Measurements from ENCODE around the gene SPON1.
"Not testable (repeated sequence)": the region's sequence is repeated elsewhere in the genome, so short reads cannot be mapped to it uniquely, and the experiment has no call there.

The SPON1 gene

GRCh38 chr11:14110629-14111028 lies 148.1 kb downstream of the SPON1 start:
- no peak for DNase-seq (ENCODE audit: low read depth, low spot score)
- H3K27ac ChIP-seq, result no peak overlapping the region

GRCh38 chr11:14111496-14111895 lies 149.0 kb downstream of the SPON1 start:
- no peak for DNase-seq (ENCODE audit: low read depth, low spot score)
- no peak overlapping the region for H3K27ac ChIP-seq

GRCh38 chr11:14112721-14113120 lies 150.2 kb downstream of the SPON1 start:
- DNase-seq (ENCODE audit: low read depth, low spot score), result no peak
- no peak overlapping the region for H3K27ac ChIP-seq

- no peak for DNase-seq (ENCODE audit: low read depth, low spot score)
- no peak overlapping the region for H3K27ac ChIP-seq
Observed at GRCh38 chr11:14114269-14114668, 151.7 kb downstream of the SPON1 start.

- no peak for DNase-seq (ENCODE audit: low read depth, low spot score)
- H3K27ac ChIP-seq, result no peak overlapping the region
Observed at GRCh38 chr11:14114786-14115185, 152.3 kb downstream of the SPON1 start.

- DNase-seq (ENCODE audit: low read depth, low spot score), result no peak
- no peak overlapping the region for H3K27ac ChIP-seq
Observed at GRCh38 chr11:14117632-14118031, 155.1 kb downstream of the SPON1 start.

GRCh38 chr11:14118072-14118471 lies 155.5 kb downstream of the SPON1 start:
- no peak overlapping the region for H3K27ac ChIP-seq
- no peak for DNase-seq (ENCODE audit: low read depth, low spot score)

- no peak overlapping the region for H3K27ac ChIP-seq
- DNase-seq (ENCODE audit: low read depth, low spot score), result no peak
Observed at GRCh38 chr11:14119357-14119756, 156.8 kb downstream of the SPON1 start.

- no peak for DNase-seq (ENCODE audit: low read depth, low spot score)
- peak overlapping the region; percentile 70 for H3K27ac ChIP-seq
Observed at GRCh38 chr11:14124350-14124749, 161.8 kb downstream of the SPON1 start.

- H3K27ac ChIP-seq, result peak overlapping the region; percentile 70
- DNase-seq (ENCODE audit: low read depth, low spot score), result no peak
Observed at GRCh38 chr11:14124886-14125285, 162.4 kb downstream of the SPON1 start.

GRCh38 chr11:14125529-14125928 lies 163.0 kb downstream of the SPON1 start:
- H3K27ac ChIP-seq, result peak overlapping the region; percentile 70
- peak; percentile 39 for DNase-seq (ENCODE audit: low read depth, low spot score)

- no peak for DNase-seq (ENCODE audit: low read depth, low spot score)
- no peak overlapping the region for H3K27ac ChIP-seq
Observed at GRCh38 chr11:14127679-14128078, 165.2 kb downstream of the SPON1 start.

GRCh38 chr11:14132312-14132711 lies 169.8 kb downstream of the SPON1 start:
- no peak overlapping the region for H3K27ac ChIP-seq
- DNase-seq (ENCODE audit: low read depth, low spot score), result no peak

GRCh38 chr11:14133381-14133780 lies 170.9 kb downstream of the SPON1 start:
- DNase-seq (ENCODE audit: low read depth, low spot score), result no peak
- no peak overlapping the region for H3K27ac ChIP-seq

GRCh38 chr11:14136561-14136960 lies 174.0 kb downstream of the SPON1 start:
- no peak for DNase-seq (ENCODE audit: low read depth, low spot score)
- no peak overlapping the region for H3K27ac ChIP-seq

- no peak overlapping the region for H3K27ac ChIP-seq
- DNase-seq (ENCODE audit: low read depth, low spot score), result no peak
Observed at GRCh38 chr11:14137284-14137683, 174.8 kb downstream of the SPON1 start.

GRCh38 chr11:14140991-14141390 lies 178.5 kb downstream of the SPON1 start:
- DNase-seq (ENCODE audit: low read depth, low spot score), result no peak
- H3K27ac ChIP-seq, result no peak overlapping the region

GRCh38 chr11:14141676-14142075 lies 179.2 kb downstream of the SPON1 start:
- no peak for DNase-seq (ENCODE audit: low read depth, low spot score)
- no peak overlapping the region for H3K27ac ChIP-seq

GRCh38 chr11:14144934-14145333 lies 182.4 kb downstream of the SPON1 start:
- no peak for DNase-seq (ENCODE audit: low read depth, low spot score)
- no peak overlapping the region for H3K27ac ChIP-seq

GRCh38 chr11:14148653-14149273 lies 186.2 kb downstream of the SPON1 start:
- DNase-seq (ENCODE audit: low read depth, low spot score), result no peak
- H3K27ac ChIP-seq, result no peak overlapping the region

- no peak overlapping the region for H3K27ac ChIP-seq
- no peak for DNase-seq (ENCODE audit: low read depth, low spot score)
Observed at GRCh38 chr11:14149683-14150082, 187.2 kb downstream of the SPON1 start.

GRCh38 chr11:14150878-14151277 lies 188.4 kb downstream of the SPON1 start:
- no peak overlapping the region for H3K27ac ChIP-seq
- DNase-seq (ENCODE audit: low read depth, low spot score), result no peak

- not testable (repeated sequence) for DNase-seq (ENCODE audit: low read depth, low spot score); H3K27ac ChIP-seq
Observed at GRCh38 chr11:14154103-14154502, 191.6 kb downstream of the SPON1 start.
